Measurements from ENCODE around the gene LITAF. TPM values are rescaled to one million over a fixed set of nuclear protein-coding genes. Genes with fewer than 3 reads are reported as not detected.
A peak's percentile ranks its signal among the peaks of the same experiment; 100 is the strongest.

LITAF gene
- total RNA-seq, 1 experiment from 2014 or later = 328 TPM

DNA sequence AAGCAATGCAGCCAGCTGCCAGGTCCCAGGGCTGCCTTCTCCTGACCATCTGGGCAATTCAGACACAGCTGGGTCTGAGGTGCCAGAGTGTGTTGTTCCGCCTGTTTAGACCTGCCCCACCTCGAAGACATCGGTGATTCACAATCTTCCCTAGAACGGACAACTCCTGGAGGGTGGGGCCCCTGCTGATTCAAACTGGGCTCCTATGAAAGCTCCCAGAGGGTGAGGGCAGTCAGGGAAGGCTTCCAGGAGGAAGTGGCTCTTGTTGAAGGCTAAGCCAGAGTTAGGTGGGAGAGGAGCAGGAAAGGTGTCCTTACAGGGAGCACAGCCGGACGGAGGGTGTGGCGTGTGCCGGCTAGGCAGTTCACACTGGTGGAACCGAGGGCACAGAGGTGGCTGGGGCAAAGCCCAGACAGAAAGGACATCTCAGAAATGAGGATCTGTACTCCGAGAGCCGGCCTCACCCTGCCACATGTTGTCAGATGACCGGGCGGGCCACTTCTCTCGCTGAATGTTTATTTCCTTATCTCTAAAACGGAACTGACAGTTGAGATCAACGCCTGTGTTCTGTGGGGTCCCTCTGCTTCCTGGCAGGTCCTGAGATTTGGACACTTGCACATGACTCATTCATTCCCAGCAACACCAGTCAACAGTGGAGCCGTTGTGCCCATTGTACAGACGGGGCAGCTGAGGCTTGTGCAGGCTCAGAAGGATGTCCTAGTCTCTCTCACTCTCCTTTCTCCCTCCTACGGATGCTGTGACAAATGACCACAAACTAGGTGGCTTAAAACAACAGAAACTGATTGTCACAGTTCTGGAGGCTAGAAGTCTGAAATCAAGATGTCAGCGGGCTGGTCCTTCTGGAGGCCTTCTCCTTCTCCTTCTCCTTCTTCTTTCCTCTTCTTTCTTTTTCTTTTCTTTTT lies 26.9 kb upstream of the LITAF start:
- DNase-seq = peak; percentile 81
- CTCF ChIA-PET = interaction anchor here (0.7 to 1.9 kb wide), 7 partner anchors 11 to 27 kb away, joined by 3 to 11 read pairs (median 4); no protein-coding TSS in a partner anchor
- peak overlapping the region; percentile 52 for H3K4me3 Mint-ChIP-seq (ENCODE audit: low read depth, unreplicated experiment)
- intact Hi-C loops (cut with micrococcal nuclease; ENCODE audit: unreplicated experiment) = loop anchor here (2.0 kb wide), 1 partner anchor 29 kb away; no protein-coding TSS in a partner anchor
- H3K36me3 Mint-ChIP-seq (ENCODE audit: insufficient read depth, unreplicated experiment) = peaks cover 49% of the 10 kb centered on the region
- BruUV-seq (replicated peaks) = no TSS peak
- H3K27me3 Mint-ChIP-seq (ENCODE audit: unreplicated experiment) = no peaks in the 10 kb centered on the region
- peaks cover 82% of the 10 kb centered on the region for H3K4me1 Mint-ChIP-seq (ENCODE audit: low read depth, unreplicated experiment)
- TF ChIP-seq, protein P1, sequence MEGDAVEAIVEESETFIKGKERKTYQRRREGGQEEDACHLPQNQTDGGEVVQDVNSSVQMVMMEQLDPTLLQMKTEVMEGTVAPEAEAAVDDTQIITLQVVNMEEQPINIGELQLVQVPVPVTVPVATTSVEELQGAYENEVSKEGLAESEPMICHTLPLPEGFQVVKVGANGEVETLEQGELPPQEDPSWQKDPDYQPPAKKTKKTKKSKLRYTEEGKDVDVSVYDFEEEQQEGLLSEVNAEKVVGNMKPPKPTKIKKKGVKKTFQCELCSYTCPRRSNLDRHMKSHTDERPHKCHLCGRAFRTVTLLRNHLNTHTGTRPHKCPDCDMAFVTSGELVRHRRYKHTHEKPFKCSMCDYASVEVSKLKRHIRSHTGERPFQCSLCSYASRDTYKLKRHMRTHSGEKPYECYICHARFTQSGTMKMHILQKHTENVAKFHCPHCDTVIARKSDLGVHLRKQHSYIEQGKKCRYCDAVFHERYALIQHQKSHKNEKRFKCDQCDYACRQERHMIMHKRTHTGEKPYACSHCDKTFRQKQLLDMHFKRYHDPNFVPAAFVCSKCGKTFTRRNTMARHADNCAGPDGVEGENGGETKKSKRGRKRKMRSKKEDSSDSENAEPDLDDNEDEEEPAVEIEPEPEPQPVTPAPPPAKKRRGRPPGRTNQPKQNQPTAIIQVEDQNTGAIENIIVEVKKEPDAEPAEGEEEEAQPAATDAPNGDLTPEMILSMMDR (IDR thresholded peaks at IDR 0.05; ENCODE audit: unreplicated experiment) = no peak
- no peaks in the 10 kb centered on the region for H3K9me3 Mint-ChIP-seq (ENCODE audit: low read depth, unreplicated experiment)
- peak overlapping the region; percentile 80 for H3K27ac Mint-ChIP-seq (ENCODE audit: unreplicated experiment)

- peaks cover 42% of the 10 kb centered on the region for H3K36me3 Mint-ChIP-seq (ENCODE audit: insufficient read depth, unreplicated experiment)
- peak overlapping the region; percentile 80 for H3K27ac Mint-ChIP-seq (ENCODE audit: unreplicated experiment)
- BruUV-seq (replicated peaks) = TSS peak; percentile 68
- H3K4me1 Mint-ChIP-seq (ENCODE audit: low read depth, unreplicated experiment) = peaks cover 84% of the 10 kb centered on the region
- no peaks in the 10 kb centered on the region for H3K27me3 Mint-ChIP-seq (ENCODE audit: unreplicated experiment)
- H3K4me3 Mint-ChIP-seq (ENCODE audit: low read depth, unreplicated experiment) = peak overlapping the region; percentile 50
- H3K9me3 Mint-ChIP-seq (ENCODE audit: low read depth, unreplicated experiment) = no peaks in the 10 kb centered on the region
- no peak for DNase-seq
- intact Hi-C loops (cut with micrococcal nuclease; ENCODE audit: unreplicated experiment) = loop anchor here (2.0 kb wide), 1 partner anchor 28 kb away; no protein-coding TSS in a partner anchor
- TF ChIP-seq, protein P1 (IDR thresholded peaks at IDR 0.05; ENCODE audit: unreplicated experiment) = no peak
- CTCF ChIA-PET = interaction anchor here (0.5 to 1.9 kb wide), 9 partner anchors 11 to 511 kb away, joined by 3 to 11 read pairs (median 3); no protein-coding TSS in a partner anchor
Observed at GRCh38 chr16:11612665-11613025, 25.9 kb upstream of the LITAF start.

GRCh38 chr16:11611871-11612664 lies 25.3 kb upstream of the LITAF start:
- TF ChIP-seq, protein P1 (IDR thresholded peaks at IDR 0.05; ENCODE audit: unreplicated experiment) = no peak
- Mint-ChIP-seq H3K36me3 (ENCODE audit: insufficient read depth, unreplicated experiment) (peaks cover 42% of the 10 kb centered on the region), H3K4me1 (ENCODE audit: low read depth, unreplicated experiment) (peaks cover 83% of the 10 kb centered on the region), H3K27ac (ENCODE audit: unreplicated experiment) (peak overlapping the region; percentile 80), H3K9me3 (ENCODE audit: low read depth, unreplicated experiment) (no peaks in the 10 kb centered on the region), H3K27me3 (ENCODE audit: unreplicated experiment) (no peaks in the 10 kb centered on the region), H3K4me3 (ENCODE audit: low read depth, unreplicated experiment) (peak overlapping the region; percentile 50)
- DNase-seq = peak; percentile 95
- intact Hi-C loops (cut with micrococcal nuclease; ENCODE audit: unreplicated experiment) = loop anchor here (2.0 kb wide), 1 partner anchor 27 kb away; no protein-coding TSS in a partner anchor
- TSS peak; percentile 49 for BruUV-seq (replicated peaks)
- CTCF ChIA-PET = interaction anchor here (0.5 to 1.9 kb wide), 8 partner anchors 11 to 510 kb away, joined by 3 to 11 read pairs (median 3); no protein-coding TSS in a partner anchor

GRCh38 chr16:11610580-11610979 lies 23.9 kb upstream of the LITAF start:
- H3K36me3 Mint-ChIP-seq (ENCODE audit: insufficient read depth, unreplicated experiment) = peaks cover 42% of the 10 kb centered on the region
- H3K4me3 Mint-ChIP-seq (ENCODE audit: low read depth, unreplicated experiment) = no peak overlapping the region
- intact Hi-C loops (cut with micrococcal nuclease; ENCODE audit: unreplicated experiment) = no loop called here
- CTCF ChIA-PET = no interaction called here
- H3K4me1 Mint-ChIP-seq (ENCODE audit: low read depth, unreplicated experiment) = peaks cover 74% of the 10 kb centered on the region
- no peaks in the 10 kb centered on the region for H3K9me3 Mint-ChIP-seq (ENCODE audit: low read depth, unreplicated experiment)
- no TSS peak for BruUV-seq (replicated peaks)
- TF ChIP-seq, protein P1 (IDR thresholded peaks at IDR 0.05; ENCODE audit: unreplicated experiment) = no peak
- H3K27me3 Mint-ChIP-seq (ENCODE audit: unreplicated experiment) = no peaks in the 10 kb centered on the region
- DNase-seq = no peak
- peak overlapping the region; percentile 80 for H3K27ac Mint-ChIP-seq (ENCODE audit: unreplicated experiment)
